Tibial artery (tissue), 4 donors: Measurements from ENCODE around the gene MYO15B.

Experiments
- DNase-seq, 2 donors: peaks; one replicate each; pipeline ENCODE4 v3.0.0-alpha.2; 2019
- H3K27ac ChIP-seq, 2 donors: fragments of 200-600 bp; sonication (generic) in 1 of 2; 1 replicate in 1 of 2; 2 replicates in 1 of 2; pipeline ENCODE4 v1.5.1; 2018 to 2019; ENCODE audit warnings: mild to moderate bottlenecking in 1 of 2
- H3K27me3 ChIP-seq, 2 donors: fragments of 200-600 bp; sonication (generic) in 1 of 2; one replicate each; pipeline versions ENCODE4 v1.5.1 to v1.6.0; 2016 to 2019
- H3K36me3 ChIP-seq, 3 donors: fragments of 200-600 bp; sonication (generic) in 2 of 3; one replicate each; pipeline ENCODE4 v1.5.1; 2016 to 2019; ENCODE audit warnings: mild to moderate bottlenecking in 2 of 3
- H3K4me1 ChIP-seq, 4 donors: fragments of 200-600 bp; sonication (generic) in 2 of 4; 1 replicate in 3 of 4; 2 replicates in 1 of 4; pipeline ENCODE4 v1.5.1; 2016 to 2019
- H3K4me3 ChIP-seq, 2 donors: fragments of 200-600 bp; sonication (generic) in 1 of 2; 1 replicate in 1 of 2; 2 replicates in 1 of 2; pipeline ENCODE4 v1.5.1; 2018 to 2019; ENCODE audit warnings: mild to moderate bottlenecking in 2 of 2
- H3K9me3 ChIP-seq, 3 donors: fragments of 200-600 bp; sonication (generic) in 1 of 3; one replicate each; pipeline ENCODE4 v1.5.1; 2016 to 2019
- CTCF ChIP-seq, 2 experiments: fragments of 200-600 bp in 1 of 2; fragments of 450-650 bp in 1 of 2; IDR thresholded peaks; one replicate each; pipeline ENCODE4 v1.5.1; 2017 to 2019; ENCODE audit warnings: antibody characterized with exemption in 2 of 2, mild to moderate bottlenecking in 1 of 2, moderate library complexity in 1 of 2
- intact Hi-C: fragments of 100-400 bp; cut with DNase I; formaldehyde crosslinking; loops from one replicate; pipeline ENCODE4 v1.15.0; 2023; ENCODE audit warnings: low total_unique reads

The MYO15B gene

DNA sequence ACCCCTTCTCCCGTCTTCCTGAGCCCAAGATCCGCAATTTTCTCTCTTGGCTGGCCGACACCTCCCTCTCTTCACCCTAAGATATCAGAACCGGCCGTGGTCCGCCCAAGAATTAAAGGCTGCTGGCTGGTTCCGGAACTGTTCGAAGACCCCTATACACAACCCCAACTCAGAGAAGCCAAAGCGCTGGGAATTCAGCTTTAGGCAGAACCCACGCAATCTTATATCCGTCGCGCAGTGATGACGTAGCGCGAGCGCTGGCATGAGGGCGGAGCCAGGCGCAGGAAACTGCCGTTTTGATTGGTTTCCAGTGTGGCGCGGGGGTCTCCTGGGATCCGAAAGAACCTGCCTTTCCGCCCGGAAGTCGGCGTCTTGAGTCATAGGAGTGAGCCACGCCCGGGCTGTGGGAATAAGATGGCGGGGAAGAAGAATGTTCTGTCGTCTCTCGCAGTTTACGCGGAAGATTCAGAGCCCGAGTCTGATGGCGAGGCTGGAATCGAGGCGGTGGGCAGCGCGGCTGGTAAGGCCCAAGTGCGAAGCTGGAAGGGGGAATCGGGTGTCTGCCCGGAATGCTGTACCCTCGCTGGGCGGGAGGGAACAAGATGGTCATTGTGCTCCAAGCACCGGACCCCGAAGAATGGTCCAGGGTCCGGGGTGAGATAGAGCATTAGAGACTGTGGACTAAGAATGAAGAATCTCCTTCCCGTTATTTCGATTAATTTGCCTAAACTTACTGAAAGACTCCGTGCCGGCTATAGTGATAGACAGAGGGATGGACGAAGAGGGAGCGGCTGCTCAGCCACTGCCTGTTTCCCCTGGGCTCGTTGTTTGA is 79.6 kb downstream of the MYO15B start, which contains the start of the genes RECQL5 and SAP30BP:
Gene RECQL5 (minus strand): TSS at position 196 of the 832 bp plus-strand sequence. CDS start 597 bp downstream, outside the sequence.
Gene SAP30BP (plus strand): TSS at position 380 of the 832 bp plus-strand sequence. CDS start 35 bp downstream, at position 415.
- TF ChIP-seq CTCF (IDR thresholded peaks at IDR 0.05): peak in 1 of 2 experiments; percentile 7
- peaks cover 0 to 38% (median 19%) of the 10 kb centered on the region in 4 donors for H3K4me1 ChIP-seq
- H3K27me3 ChIP-seq: no peaks in the 10 kb centered on the region
- H3K27ac ChIP-seq: peak within 1 kb of the TSS; percentile 90 to 91
- H3K9me3 ChIP-seq: no peaks in the 10 kb centered on the region
- peak within 1 kb of the TSS; percentile 88 to 96 for H3K4me3 ChIP-seq
- intact Hi-C loops: loop anchor here (5.0 kb wide), 1 partner anchor 35 kb away; the partner anchor contains the start of gene SMIM5
- DNase-seq: peak; percentile 98
- peaks cover 39 to 53% (median 40%) of the 10 kb centered on the region in 3 donors for H3K36me3 ChIP-seq

GRCh38 chr17:75667825-75668224 is 80.2 kb downstream of the MYO15B start:
- Histone ChIP-seq H3K36me3 (peaks cover 39 to 53% (median 41%) of the 10 kb centered on the region in 3 donors), H3K4me1 (peaks cover 0 to 38% (median 19%) of the 10 kb centered on the region in 4 donors), H3K4me3 (peak overlapping the region; percentile 88 to 96), H3K9me3 (no peaks in the 10 kb centered on the region), H3K27me3 (no peaks in the 10 kb centered on the region), H3K27ac (peak overlapping the region; percentile 90 to 91)
- DNase-seq: no peak
- intact Hi-C loops: loop anchor here (5.0 kb wide), 1 partner anchor 36 kb away; the partner anchor contains the start of gene SMIM5
- no peak for TF ChIP-seq CTCF (IDR thresholded peaks at IDR 0.05)

GRCh38 chr17:75668489-75668888 is 80.9 kb downstream of the MYO15B start:
- no peak for DNase-seq
- H3K4me3 ChIP-seq: peak overlapping the region in 1 of 2 donors; percentile 96
- peak overlapping the region in 1 of 2 donors; percentile 91 for H3K27ac ChIP-seq
- no peaks in the 10 kb centered on the region for H3K9me3 ChIP-seq
- H3K4me1 ChIP-seq: peaks cover 0 to 38% (median 19%) of the 10 kb centered on the region in 4 donors
- intact Hi-C loops: loop anchor here (5.0 kb wide), 1 partner anchor 36 kb away; the partner anchor contains the start of gene SMIM5
- H3K27me3 ChIP-seq: no peaks in the 10 kb centered on the region
- peaks cover 44 to 58% (median 45%) of the 10 kb centered on the region in 3 donors for H3K36me3 ChIP-seq
- no peak for TF ChIP-seq CTCF (IDR thresholded peaks at IDR 0.05)

DNA sequence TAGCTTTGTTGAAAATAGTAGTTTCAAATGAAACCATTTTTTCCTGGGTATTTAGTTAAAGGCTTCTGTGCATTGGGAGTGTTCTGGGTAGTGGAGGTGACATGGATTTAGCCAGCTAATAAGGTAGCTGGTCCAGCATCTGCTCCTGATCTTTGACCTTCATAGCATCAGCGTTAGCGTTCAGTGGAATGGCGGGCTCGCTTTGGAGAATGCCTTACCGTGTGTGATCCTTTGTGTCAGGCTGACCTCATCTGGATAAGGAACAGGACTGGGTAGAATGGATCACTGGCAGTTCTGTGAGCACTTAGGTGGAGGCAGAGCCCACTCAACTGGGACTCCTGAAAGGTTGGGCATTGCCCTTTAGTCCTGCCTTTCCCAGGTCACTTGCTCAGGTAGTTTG is 83.3 kb downstream of the MYO15B start:
- no peak for TF ChIP-seq CTCF (IDR thresholded peaks at IDR 0.05)
- peaks cover 44 to 58% (median 52%) of the 10 kb centered on the region in 3 donors for H3K36me3 ChIP-seq
- no peak for DNase-seq
- H3K4me1 ChIP-seq: peaks cover 0 to 44% (median 21%) of the 10 kb centered on the region in 4 donors
- no peak overlapping the region for H3K27ac ChIP-seq
- intact Hi-C loops: loop anchor here (5.0 kb wide), 1 partner anchor 81 kb away; no protein-coding TSS in a partner anchor
- H3K9me3 ChIP-seq: no peaks in the 10 kb centered on the region
- no peaks in the 10 kb centered on the region for H3K27me3 ChIP-seq
- H3K4me3 ChIP-seq: no peak overlapping the region

GRCh38 chr17:75672011-75672410 is 84.4 kb downstream of the MYO15B start:
- Histone ChIP-seq H3K27me3 (no peaks in the 10 kb centered on the region), H3K4me3 (no peak overlapping the region), H3K4me1 (peaks cover 0 to 35% (median 14%) of the 10 kb centered on the region in 4 donors), H3K36me3 (peaks cover 44 to 68% (median 59%) of the 10 kb centered on the region in 3 donors), H3K9me3 (no peaks in the 10 kb centered on the region), H3K27ac (no peak overlapping the region)
- TF ChIP-seq CTCF (IDR thresholded peaks at IDR 0.05): no peak
- intact Hi-C loops: loop anchor here (5.0 kb wide), 1 partner anchor 80 kb away; no protein-coding TSS in a partner anchor
- DNase-seq: no peak
